Stimulated activated CD4-positive, alpha-beta T cell treated with anti-CD3 and anti-CD28 coated beads, Interleukin-1b, Interleukin-23, amount 100 ng/mL, for 24 hours (primary cell): ENCODE measurements around the gene PLEKHH2.
"Not testable (repeated sequence)": the region's sequence is repeated elsewhere in the genome, so short reads cannot be mapped to it uniquely, and the experiment has no call there.

ENCODE experiments used
- DNase-seq, 4 experiments: peaks; one replicate each; pipeline ENCODE4 v3.0.0-alpha.2; 2020; ENCODE audit warnings: low read depth in 4 of 4, low spot score in 1 of 4

Gene PLEKHH2

DNA sequence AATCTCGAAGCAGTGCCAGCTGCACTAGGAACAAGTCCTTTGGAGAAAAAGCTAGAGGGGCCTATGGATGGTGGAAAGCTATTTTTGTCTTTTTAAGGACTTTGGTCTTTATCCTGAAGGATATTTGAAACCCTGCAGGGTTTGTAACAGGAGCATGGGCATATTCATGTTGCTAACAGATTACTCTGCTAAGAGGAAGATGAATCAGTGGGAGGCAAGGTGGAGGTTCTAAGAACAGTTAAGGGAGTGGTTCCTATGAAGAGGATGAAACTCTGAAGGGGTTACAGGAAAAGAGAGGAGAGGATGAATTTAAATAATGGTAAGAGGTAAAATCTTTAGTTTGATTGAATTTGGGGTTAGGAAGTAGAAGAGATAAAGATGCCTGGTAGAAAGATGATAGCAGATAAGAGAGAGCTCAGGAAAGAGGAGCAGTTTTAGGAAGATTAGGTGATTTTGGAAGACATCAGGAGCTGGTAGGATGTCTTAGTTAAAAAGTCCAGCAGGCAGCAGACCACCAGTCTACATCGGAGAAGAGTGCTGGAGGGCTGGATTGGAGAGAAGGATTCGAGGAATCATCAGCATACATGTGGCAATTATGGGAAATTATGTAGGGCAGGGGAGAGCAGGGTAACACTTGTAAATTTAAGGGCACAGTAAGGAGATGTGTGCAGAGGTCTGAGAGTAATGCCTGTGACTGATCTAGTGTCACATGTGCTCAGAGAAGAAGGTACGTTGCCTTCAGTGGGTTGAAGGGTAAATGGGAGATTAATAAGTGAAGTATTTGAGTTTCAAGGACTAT lies 78.4 kb downstream of the PLEKHH2 start:
- no peak for DNase-seq

- no peak for DNase-seq
Observed at GRCh38 chr2:43717322-43717721, 80.3 kb downstream of the PLEKHH2 start.

- no peak for DNase-seq
Observed at GRCh38 chr2:43718530-43719124, 81.6 kb downstream of the PLEKHH2 start.

DNA sequence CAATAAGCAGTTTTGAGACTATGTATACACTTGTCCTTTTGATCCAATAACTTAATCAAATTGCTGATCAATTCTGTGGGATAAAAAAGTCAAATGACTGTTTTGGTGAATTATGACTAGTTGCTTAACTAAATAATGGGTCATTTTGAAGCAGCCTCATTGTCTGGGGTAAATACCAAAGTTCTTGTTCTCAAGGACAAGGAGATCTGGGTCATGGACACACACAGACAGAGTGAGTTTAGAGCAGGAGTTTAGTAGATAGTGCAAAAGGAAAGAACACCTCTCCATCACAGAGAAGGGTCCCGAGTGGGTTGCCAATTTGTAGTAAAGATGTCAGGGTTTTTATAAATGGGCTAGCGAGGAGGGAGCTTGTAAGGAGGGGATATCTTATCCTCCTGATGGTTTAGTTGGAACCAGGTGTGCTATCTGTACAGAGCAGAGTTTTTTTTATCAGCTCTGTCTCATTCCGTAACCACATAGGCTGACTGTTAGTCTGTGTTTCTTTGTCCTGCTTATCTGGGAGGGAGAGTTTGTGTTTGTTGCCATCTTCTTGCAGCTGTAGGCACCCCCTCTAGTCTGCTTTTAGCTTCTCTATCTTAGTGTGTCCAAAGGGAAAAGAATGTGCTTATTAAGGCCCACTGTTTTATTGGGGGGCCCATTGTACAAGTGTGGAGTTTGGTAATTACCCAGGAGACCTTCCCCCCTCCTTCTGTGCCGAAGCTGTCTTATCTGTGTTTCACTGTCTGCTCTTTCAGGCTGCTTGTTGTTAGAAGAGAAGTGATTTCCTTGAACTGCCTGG lies 87.9 kb downstream of the PLEKHH2 start:
- DNase-seq, result no peak

- DNase-seq, result no peak
Observed at GRCh38 chr2:43725711-43726246, 88.7 kb downstream of the PLEKHH2 start.

DNA sequence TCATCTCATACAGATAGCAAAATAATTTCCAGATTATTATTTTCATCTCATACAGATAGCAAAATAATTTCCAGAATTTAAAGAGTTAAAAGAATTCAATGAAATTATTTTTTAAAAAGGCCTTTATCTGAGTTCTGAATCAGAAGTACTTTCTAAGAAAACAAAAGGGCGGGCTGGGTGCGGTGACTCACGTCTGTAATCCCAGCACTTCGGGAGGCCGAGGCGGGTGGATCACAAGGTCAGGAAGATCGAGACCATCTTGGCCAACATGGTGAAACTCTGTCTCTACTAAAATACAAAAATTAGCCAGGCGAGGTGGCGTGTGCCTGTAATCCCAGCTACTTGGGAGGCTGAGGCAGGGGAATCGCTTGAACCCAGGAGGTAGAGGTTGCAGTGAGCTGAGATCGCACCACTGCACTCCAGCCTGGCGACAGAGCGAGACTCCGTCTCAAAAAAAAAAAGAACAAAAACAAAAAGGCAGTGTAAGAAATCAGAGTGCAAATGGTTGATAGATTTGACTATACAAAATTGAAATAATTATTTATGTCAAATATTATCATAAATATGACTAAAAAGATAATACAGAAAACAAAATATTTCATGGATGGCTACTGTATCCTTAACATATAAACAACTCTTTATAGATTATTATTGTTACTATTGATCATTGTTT lies 90.0 kb downstream of the PLEKHH2 start:
- not testable (repeated sequence) for DNase-seq

GRCh38 chr2:43727634-43728014 lies 90.6 kb downstream of the PLEKHH2 start:
- no peak for DNase-seq

DNA sequence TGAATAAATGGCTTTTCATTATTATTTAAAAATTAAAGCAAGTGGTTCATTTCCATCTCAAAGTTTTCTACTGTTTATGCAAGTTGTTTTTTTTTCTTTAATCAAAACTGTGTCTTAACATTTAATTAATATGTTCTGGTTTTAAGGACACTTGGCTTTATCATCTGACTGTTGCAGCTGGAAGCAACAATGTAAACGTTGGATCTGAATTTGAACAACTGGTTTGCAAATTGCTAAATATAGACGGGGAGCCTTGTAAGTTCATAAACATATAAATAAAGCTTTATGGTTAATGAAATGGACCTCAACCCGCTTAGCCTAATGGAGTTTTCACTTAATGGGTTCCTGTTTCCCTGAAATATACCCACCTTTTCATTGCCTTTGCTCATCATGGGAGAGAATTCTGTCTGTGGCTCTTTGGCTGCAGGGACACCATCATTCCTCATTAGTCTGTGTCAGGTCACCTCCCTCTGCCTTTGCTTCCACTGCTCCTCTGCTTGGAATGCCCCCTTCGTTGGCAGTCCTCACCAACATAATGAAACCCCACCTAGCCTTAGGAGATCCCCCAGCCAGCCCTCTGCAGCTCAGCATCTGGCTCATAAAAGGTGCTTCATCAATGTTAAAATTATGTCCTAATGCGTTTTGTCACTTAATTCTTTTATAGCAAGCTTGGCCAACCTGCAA lies 92.6 kb downstream of the PLEKHH2 start:
- no peak for DNase-seq

DNA sequence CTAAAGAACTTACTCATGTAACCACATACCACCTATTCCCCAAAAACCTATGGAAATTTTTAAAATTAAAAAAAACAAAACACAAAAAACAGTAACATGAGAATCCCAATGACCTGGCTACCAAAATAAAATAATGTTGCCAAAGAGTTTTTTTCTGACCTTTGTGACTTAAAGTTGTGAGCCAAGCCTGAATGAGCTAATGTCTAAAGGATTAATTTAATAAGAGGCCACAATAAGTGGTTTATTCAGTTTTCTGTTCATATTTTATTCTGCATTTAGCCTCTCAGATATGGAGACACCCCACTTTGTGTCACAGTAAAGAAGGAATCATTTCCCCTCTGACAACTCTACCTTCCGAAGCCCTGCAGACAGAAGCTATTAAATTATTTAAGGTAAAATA lies 94.2 kb downstream of the PLEKHH2 start:
- DNase-seq, result no peak

GRCh38 chr2:43736637-43737036 lies 99.6 kb downstream of the PLEKHH2 start:
- DNase-seq, result no peak

DNA sequence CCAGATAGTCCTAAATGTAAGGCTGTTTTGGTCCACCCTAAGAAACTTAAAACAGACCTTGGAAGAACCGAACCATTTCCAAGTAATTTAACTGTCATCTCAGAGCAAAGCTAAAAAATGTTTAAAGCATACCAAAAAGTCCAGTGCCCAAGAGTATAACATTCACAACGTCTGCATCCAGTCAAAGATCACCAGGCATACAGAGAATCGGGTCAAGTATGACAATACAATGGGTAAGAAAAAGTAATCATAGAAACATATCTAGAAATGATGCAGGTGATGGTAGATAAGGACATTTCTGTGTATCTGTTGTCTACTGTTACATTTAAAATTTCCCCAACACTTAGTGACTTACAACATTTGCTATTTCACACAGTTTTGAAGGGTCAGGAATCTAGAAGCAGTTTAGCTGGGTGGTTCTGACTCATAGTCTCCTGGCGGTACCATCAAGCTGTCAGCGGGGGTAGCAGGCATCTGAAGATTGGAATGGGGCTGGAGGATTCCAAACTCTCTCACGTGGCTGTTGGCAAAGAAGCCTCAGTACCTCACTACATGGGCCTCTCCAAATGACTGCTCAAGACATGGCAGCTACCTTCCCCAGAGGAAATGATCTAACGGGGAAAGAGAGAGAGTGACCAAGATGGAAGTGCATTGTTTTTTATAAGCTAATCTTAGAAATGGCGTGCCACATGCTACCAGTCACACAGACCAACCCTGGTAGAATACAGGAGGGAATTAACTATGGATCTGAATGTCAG lies 100.2 kb downstream of the PLEKHH2 start:
- no peak for DNase-seq

DNA sequence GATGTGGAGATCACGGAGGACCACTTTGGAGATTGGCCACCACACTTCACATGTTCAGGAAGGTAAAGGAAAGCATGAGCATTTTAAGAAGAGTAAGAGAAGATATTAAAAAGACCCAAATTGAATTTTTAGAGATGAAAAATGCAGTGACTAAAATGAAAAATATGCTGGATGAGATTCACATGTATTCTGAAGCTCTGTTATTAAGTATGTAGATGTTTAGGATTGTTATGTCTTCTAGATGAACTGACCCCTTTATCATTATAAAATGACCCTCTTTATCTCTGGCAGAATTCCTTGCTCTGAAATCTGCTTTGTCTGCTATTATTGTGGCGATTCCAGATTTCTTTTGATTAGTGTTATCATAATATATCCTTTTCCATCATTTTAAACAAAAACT lies 100.8 kb downstream of the PLEKHH2 start:
- DNase-seq, result no peak

GRCh38 chr2:43738257-43738656 lies 101.2 kb downstream of the PLEKHH2 start:
- DNase-seq, result no peak

GRCh38 chr2:43743706-43744105 lies 106.6 kb downstream of the PLEKHH2 start:
- DNase-seq, result no peak

GRCh38 chr2:43745457-43745856 lies 108.4 kb downstream of the PLEKHH2 start:
- DNase-seq, result no peak

DNA sequence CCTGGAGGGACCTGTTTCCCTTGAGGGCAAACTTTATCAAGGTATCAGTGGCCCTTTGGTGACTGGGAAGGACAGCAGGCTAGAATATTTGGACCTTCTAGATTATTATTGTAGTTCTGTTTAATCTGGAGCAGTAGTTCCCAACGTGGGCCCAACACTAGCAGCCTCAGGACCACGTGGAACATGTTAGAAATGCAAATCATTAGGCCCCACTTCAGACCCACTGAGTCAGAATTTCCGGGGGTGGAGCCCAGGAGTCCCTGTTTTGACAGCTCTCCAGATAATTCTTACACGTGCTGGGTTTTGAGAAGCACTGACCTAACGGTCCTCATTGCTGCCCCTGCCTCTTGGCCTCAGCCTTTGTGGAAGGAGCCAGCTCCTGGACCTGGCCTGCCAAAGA lies 111.3 kb downstream of the PLEKHH2 start:
- DNase-seq, result peak in 1 of 4 experiments; percentile 32

GRCh38 chr2:43749583-43749982 lies 112.5 kb downstream of the PLEKHH2 start:
- no peak for DNase-seq

GRCh38 chr2:43751476-43751990 lies 114.5 kb downstream of the PLEKHH2 start:
- DNase-seq, result no peak

DNA sequence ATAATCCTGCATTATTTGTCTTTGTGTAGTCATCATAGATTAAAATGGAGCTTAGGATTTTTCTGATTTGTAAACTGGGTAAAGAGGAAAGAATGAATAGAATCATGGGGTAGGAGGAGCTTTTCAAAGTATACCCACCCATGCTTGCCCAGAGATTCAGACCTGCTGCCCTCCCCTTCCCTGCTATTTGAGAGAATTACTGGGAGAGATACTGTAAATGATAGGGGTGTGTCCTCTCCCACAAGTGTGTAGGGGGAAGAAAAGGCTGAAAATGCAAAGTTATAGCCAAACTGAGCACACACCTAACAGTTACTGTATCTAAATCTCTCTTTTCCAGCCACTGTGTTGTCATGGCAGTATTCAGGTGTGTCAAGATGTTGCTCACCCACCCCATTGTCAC lies 115.2 kb downstream of the PLEKHH2 start:
- DNase-seq, result no peak

- no peak for DNase-seq
Observed at GRCh38 chr2:43754180-43754579, 117.1 kb downstream of the PLEKHH2 start.
